NT2/D1 (cell line): ENCODE data around the gene CYP46A1.

ENCODE experiments used
- YY1 ChIP-seq: IDR thresholded peaks from 2 replicates; pipeline ENCODE4 v1.6.1; 2011; ENCODE audit not compliant: insufficient read length, insufficient read depth
- ZNF274 ChIP-seq: IDR thresholded peaks from 2 replicates; pipeline ENCODE4 v1.6.1; 2011; ENCODE audit warnings: mild to moderate bottlenecking, low read depth, low read length

DNA sequence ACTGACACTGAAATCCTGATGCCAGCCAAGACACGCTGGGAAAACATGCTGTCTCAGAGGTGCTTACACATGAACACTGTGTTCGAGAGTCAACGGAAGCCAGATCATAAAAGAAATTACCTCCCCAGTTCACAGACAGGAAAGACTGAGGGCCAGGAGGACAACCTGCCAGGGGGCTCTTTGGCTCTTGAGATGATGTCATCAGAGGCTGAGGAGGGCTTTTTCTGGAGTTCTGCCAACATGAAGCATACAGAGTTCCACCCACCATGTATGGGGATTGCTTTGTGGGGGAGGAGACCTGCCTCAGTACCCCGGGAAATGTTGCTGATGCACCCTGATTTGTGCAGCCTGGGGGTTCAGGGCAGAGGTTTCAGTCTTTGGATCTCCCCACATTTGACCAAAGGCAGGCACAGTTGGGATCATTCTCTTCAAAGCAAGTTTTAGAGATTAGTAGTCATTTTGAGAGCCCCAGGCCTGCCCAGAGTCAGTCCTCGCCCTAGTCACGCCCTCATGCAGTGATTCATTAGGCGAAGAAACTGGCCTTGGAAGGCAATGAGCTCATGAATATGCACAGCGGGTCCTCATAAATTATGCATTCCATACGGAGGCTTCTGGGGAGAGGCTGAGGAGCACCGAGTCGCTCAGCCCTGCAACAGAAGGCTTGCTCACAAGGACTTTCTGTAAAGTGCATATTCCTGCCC lies 74.2 kb downstream of the CYP46A1 start:
- no peak for TF ChIP-seq YY1
- no peak for TF ChIP-seq ZNF274
